Fibroblast of the aortic adventitia (primary cell): ENCODE measurements around the gene CCNC. TPM values are rescaled to one million over a fixed set of nuclear protein-coding genes. Genes with fewer than 3 reads are reported as not detected.

ENCODE experiments used
- DNase-seq: peaks from one replicate; pipeline ENCODE4 v3.0.0-alpha.2; 2010; ENCODE audit warnings: low read depth
- H3K4me3 ChIP-seq: 2 replicates; pipeline ENCODE4 v1.5.1; 2011; ENCODE audit warnings: low read depth, mild to moderate bottlenecking, control low read depth, low read length, moderate library complexity
- total RNA-seq: library from RNA; depleted of rRNA; stranded (reverse); fragments of >200 nt; gene quantifications from 2 replicates; pipeline ENCODE4 v1.2.3, GENCODE V29; 2012; ENCODE audit warnings: low replicate concordance
- TF ChIP-seq, protein P1 (sequence below): IDR thresholded peaks from 2 replicates; pipeline ENCODE4 v1.5.1; 2011; ENCODE audit warnings: mild to moderate bottlenecking, low read length, control low read depth, inconsistent platforms; ENCODE audit not compliant: insufficient read depth

Gene CCNC
- total RNA-seq, 1 donor, result 52.4 TPM

DNA sequence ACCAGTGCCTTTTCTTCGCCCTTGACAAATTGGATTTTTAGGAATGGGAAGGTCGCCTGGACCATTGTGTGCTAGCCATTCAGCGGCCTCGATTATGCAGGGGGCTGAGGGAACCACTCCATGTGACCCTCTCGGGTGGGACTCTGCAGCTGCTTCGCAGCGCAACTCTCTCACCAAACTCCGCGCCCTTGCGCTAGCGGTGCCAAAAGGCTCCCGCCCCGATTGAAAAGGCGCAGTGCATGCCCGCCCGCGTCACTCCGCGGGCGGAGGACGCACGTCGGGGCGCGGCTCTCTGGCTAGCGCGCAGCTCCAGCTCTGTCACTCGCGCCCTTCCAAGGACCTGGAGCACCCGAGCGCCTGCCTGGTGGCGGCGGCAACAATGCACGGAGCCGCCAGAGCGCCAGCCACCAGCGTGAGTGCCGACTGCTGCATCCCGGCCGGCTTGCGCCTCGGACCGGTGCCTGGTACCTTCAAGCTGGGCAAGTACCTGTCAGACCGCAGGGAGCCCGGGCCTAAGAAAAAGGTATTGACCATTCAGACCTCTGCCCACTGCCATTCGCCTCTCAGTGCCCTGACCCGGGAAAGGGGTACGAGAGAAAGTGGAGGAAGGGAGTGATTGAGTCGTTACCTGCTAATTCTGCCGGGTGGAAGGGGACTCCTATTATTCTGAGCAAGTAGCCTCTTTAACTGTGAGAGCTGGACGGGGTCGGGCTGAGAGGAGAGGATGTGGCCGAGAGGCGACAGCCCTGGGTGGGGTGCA, 38.4 kb upstream of the CCNC start, which contains the start of gene PRDM13:
TSS of gene PRDM13 (plus strand) at position 178 of the 760 bp plus-strand sequence. CDS start at position 380, 202 bp downstream.
- no peak within 1 kb of the TSS for H3K4me3 ChIP-seq
- DNase-seq, result no peak
- TF ChIP-seq, protein P1, sequence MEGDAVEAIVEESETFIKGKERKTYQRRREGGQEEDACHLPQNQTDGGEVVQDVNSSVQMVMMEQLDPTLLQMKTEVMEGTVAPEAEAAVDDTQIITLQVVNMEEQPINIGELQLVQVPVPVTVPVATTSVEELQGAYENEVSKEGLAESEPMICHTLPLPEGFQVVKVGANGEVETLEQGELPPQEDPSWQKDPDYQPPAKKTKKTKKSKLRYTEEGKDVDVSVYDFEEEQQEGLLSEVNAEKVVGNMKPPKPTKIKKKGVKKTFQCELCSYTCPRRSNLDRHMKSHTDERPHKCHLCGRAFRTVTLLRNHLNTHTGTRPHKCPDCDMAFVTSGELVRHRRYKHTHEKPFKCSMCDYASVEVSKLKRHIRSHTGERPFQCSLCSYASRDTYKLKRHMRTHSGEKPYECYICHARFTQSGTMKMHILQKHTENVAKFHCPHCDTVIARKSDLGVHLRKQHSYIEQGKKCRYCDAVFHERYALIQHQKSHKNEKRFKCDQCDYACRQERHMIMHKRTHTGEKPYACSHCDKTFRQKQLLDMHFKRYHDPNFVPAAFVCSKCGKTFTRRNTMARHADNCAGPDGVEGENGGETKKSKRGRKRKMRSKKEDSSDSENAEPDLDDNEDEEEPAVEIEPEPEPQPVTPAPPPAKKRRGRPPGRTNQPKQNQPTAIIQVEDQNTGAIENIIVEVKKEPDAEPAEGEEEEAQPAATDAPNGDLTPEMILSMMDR, result no peak

DNA sequence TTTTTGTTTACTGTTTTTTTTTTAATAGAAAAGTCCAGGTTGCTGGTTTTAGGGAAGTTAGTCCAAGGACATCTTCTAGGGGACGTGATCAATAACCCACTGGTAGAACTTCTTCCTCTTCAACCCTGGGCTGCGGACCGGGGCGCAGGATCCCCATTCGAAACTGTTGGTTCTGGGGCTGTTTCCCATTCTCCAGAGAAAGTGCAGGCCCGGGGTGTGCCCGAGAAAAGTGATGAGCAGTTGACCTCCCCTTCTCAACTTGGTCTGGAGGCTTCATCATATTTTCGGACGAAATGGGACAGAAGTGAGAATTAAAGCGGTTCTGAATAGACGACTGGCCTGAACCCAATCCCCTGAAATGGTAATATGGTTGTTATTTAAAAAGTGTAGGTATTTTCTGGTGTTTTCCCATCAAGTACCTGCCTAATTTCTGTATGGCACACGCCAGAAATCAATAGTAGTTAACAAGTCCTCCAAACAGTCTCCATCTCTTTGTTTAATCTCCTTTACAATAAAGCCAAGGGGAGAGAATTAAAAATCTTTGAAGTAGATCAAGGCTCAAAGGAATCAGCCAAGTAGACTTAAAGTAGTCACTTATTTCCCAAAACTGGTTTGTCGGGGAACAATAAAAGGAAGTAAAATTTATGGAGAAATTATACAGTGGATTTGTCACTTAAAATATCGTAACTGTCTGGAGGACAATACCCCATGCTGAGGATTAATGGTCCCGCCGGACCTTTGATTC, 37.6 kb upstream of the CCNC start:
- DNase-seq, result no peak
- TF ChIP-seq, protein P1, result no peak
- H3K4me3 ChIP-seq, result no peak overlapping the region

DNA sequence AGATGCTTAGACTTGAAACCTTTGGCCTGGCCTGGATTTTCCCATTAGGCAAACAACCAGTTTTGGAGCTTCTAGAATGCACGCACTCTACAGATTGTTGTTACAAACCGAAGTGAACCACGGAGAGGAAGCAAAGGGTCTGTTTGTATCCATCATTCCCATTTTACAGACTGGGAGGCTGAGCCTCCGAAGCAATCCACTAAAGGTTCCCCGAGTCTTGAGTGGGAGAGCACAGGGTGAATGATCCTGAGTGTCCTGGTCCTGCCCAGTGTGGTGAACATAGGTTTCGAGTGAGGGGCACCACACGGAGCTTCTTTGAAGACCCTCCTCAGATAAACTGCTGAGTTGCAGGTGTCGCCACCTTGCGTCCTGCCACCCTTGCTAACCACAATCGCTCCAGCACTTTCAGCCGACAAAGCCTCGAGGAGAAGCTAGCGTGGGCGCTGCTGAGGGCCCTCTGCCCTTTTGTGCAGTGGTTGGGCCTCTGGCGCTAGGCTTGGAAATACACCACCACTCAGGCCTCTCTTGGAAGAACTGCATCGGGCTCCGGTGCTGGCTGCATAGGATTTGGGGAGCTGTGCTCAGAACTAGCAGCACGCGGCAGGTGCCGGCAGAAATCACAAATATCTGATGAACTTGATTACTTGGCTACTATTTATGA, 36.7 kb upstream of the CCNC start:
- no peak for DNase-seq
- H3K4me3 ChIP-seq, result no peak overlapping the region
- TF ChIP-seq, protein P1, result no peak

DNA sequence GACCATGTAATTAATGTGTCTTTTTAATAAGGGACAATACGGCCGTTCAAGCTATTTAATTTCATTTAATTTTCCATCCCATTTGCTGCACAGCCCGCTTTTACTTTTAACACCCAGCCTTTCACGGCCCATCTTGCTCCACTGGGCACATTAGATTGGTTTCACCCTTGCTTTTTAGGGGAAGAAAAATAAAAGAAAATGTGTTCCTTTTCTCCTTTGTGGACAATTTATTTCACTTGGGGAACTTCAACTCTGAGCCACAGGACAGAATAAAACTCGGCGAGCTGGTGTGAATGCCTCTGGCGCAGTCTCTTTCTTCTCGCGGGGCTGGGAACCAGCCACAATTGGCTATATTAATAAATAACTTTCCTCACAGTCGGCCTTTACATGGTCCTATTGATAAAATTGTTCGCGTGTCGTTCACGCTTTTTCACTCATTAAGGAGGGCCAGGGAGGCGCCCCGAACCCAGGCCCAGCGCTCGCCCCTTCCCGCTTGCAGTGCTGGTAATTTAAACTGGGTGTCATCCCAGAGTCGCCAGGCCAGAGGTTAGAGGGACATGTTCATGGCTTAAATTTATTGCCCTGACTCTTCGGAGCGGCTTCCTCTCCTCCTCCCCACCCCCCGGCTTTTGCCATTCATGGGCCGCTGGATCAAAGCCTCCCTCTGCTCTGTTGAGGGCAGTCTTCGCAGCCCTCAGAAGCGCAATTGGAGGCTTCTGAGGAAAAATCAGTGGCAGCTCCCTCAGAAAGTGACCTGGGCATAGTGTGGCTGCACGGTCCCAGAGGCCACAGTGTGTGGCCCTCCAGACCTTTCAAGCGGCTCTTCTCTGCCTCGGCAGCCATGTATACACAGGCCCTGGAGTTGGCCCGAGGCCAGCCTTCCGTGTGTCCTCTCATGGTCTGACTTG, 36.0 kb upstream of the CCNC start:
- TF ChIP-seq, protein P1, result no peak
- no peak overlapping the region for H3K4me3 ChIP-seq
- DNase-seq, result no peak

DNA sequence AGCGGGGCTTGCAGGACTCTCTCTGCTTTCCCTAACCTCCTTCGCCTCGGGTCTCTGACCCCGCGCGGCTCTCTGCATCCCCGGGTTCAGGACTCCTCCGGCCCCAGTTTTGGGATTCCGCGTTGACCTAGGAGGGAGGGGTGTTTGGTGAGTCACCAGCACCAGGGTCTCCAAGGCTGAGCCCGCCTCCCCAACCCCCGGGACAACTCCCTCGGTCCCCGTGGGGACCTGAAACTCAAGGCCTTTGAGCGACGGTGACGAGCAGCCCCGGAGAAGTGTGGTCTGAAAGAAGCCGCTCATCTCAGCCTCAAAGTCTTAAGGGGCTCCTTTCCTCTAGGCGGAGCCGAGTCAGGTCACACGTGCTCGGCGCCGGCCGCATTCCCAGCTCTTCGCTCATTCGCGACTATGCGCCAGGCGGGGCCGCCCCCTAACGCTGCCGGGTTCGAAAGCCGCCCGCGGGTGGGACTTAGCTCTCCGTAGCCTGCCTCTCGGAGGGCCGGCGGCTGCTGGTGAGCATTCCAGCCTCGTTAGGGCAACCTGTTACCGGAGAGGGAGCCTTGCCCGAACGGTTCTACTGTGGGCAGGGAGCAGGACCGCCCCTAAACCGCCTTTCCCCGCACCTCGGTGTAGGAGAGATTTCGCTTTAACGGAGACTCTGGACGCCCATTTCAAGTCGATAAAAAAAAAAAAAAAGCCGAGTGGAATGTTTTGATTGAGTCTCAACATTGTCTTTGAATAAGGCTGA, 35.1 kb upstream of the CCNC start:
- TF ChIP-seq, protein P1, result no peak
- H3K4me3 ChIP-seq, result peak overlapping the region; percentile 52
- DNase-seq, result no peak
